SJCRH30 (cell line): ENCODE data around the gene OTOGL. TPM values are rescaled to one million over a fixed set of nuclear protein-coding genes. Genes with fewer than 3 reads are reported as not detected.
"Not testable (repeated sequence)": the region's sequence is repeated elsewhere in the genome, so short reads cannot be mapped to it uniquely, and the experiment has no call there.

Experiments
- DNase-seq, 2 experiments: peaks; one replicate each; pipeline ENCODE4 v3.0.0-alpha.2; 2015 to 2020
- H3K27ac ChIP-seq: fragments of 250-450 bp; sonication (Bioruptor Pico); 2 replicates; pipeline ENCODE4 v1.5.1; 2020; ENCODE audit warnings: mild to moderate bottlenecking, moderate library complexity
- H3K27me3 ChIP-seq: fragments of 250-450 bp; sonication (Bioruptor Pico); 2 replicates; pipeline ENCODE4 v1.5.1; 2020; ENCODE audit warnings: mild to moderate bottlenecking, moderate library complexity
- H3K36me3 ChIP-seq: fragments of 250-450 bp; sonication (Bioruptor Pico); 2 replicates; pipeline ENCODE4 v1.5.1; 2020; ENCODE audit warnings: mild to moderate bottlenecking, moderate library complexity
- H3K4me1 ChIP-seq: fragments of 250-450 bp; sonication (Bioruptor Pico); 2 replicates; pipeline ENCODE4 v1.5.1; 2020; ENCODE audit warnings: mild to moderate bottlenecking, moderate library complexity
- H3K4me3 ChIP-seq: fragments of 250-450 bp; sonication (Bioruptor Pico); 2 replicates; pipeline ENCODE4 v1.5.1; 2020; ENCODE audit warnings: mild to moderate bottlenecking, moderate library complexity
- H3K9me3 ChIP-seq: fragments of 250-450 bp; sonication (Bioruptor Pico); replicated peaks from 2 replicates; pipeline ENCODE4 v1.5.1; 2020; ENCODE audit warnings: mild to moderate bottlenecking, moderate library complexity
- total RNA-seq: library from RNA; depleted of rRNA; stranded (reverse); fragments of >200 nt; shearing (Covaris generic); gene quantifications from 2 replicates; pipeline ENCODE4 v1.2.3, GENCODE V29; 2014

Gene OTOGL
- total RNA-seq, 1 experiment from 2014 or later = 0.10 TPM

DNA sequence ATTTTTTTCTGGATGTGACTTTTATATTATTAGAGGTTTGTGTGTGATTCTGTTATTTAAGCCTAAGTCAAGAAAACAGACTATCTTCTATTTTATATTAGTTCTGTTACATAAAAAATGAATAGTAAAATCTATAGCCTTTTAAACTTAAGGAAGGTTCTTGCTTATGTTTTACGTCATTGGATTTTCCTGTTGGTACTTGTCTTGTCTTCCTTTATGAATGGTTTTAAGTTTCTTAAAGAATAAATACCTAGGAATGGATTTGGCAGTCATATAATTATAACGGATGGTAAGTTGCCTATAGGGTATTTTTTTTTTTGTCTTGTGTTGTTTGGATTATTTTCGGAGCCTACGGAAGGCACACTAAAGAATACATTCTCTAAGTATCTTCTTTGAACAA, 182.9 kb downstream of the OTOGL start:
- no peaks in the 10 kb centered on the region for H3K36me3 ChIP-seq
- no peaks in the 10 kb centered on the region for H3K9me3 ChIP-seq
- no peak for DNase-seq
- H3K4me1 ChIP-seq = no peaks in the 10 kb centered on the region
- H3K27ac ChIP-seq = no peak overlapping the region
- H3K27me3 ChIP-seq = no peaks in the 10 kb centered on the region
- no peak overlapping the region for H3K4me3 ChIP-seq

GRCh38 chr12:80282761-80283160, 183.4 kb downstream of the OTOGL start:
- no peak for DNase-seq
- no peak overlapping the region for H3K27ac ChIP-seq
- no peaks in the 10 kb centered on the region for H3K36me3 ChIP-seq
- H3K4me1 ChIP-seq = no peaks in the 10 kb centered on the region
- no peak overlapping the region for H3K4me3 ChIP-seq
- no peaks in the 10 kb centered on the region for H3K27me3 ChIP-seq
- no peaks in the 10 kb centered on the region for H3K9me3 ChIP-seq

GRCh38 chr12:80291108-80291754, 191.9 kb downstream of the OTOGL start:
- no peak for DNase-seq
- H3K27ac ChIP-seq = no peak overlapping the region
- 0 out of 2 replicates have a peak, but pooled peaks cover 2% of the 10 kb centered on the region for H3K9me3 ChIP-seq
- H3K27me3 ChIP-seq = no peaks in the 10 kb centered on the region
- H3K4me3 ChIP-seq = no peak overlapping the region
- H3K4me1 ChIP-seq = peaks cover 2% of the 10 kb centered on the region; the same call in 1 of the 2 replicates
- H3K36me3 ChIP-seq = no peaks in the 10 kb centered on the region

DNA sequence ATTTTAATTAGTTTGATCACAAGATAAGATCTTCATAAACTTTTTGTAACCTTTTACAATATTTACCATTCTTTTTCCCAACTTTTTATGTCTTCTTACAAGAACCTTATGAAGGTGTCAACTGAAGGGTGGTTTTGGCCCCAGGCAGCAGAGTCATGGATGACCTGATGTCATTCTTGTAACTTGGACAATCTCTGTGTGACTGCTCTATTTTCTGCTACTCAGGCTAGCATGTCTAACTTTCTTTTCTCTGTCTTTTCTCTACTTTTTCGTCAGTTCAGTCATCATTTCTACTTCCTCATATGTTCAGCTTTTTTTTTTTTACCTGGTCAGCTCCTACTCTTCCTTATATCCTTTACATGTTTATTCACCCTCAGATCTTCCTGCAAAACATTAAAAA, 194.0 kb downstream of the OTOGL start:
- Histone ChIP-seq H3K4me1 (peaks cover 2% of the 10 kb centered on the region; the same call in 1 of the 2 replicates), H3K4me3 (no peak overlapping the region), H3K27me3 (no peaks in the 10 kb centered on the region), H3K27ac (no peak overlapping the region), H3K36me3 (no peaks in the 10 kb centered on the region), H3K9me3 (0 out of 2 replicates have a peak, but pooled peaks cover 1% of the 10 kb centered on the region)
- no peak for DNase-seq

GRCh38 chr12:80293759-80294158, 194.4 kb downstream of the OTOGL start:
- Histone ChIP-seq H3K27ac (no peak overlapping the region), H3K4me1 (peaks cover 2% of the 10 kb centered on the region; the same call in 1 of the 2 replicates), H3K4me3 (no peak overlapping the region)

DNA sequence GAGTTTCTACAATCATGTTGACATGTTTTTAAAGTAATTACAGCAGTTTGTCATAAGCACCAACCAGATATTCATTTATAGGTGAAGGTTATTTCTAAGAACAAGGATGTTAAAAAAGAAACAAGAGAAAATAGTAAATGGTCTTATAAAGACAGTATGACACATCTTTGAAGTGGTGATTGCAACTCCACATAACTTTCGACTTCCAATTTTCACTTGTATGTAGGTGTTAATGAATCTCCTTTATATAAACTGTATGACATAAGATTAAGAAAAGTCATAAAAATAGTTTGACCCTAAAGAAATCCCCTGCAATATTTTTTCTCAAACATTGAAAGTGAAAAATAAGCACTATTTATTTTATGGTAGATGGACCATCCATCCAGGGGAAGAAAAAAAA, 199.9 kb downstream of the OTOGL start:
- H3K4me3 ChIP-seq = no peak overlapping the region

More at GRCh38 chr12:80293759-80294158, 194.4 kb downstream of the OTOGL start:
- H3K36me3 ChIP-seq = no peaks in the 10 kb centered on the region
- no peaks in the 10 kb centered on the region for H3K9me3 ChIP-seq
- no peak for DNase-seq
- no peaks in the 10 kb centered on the region for H3K27me3 ChIP-seq

DNA sequence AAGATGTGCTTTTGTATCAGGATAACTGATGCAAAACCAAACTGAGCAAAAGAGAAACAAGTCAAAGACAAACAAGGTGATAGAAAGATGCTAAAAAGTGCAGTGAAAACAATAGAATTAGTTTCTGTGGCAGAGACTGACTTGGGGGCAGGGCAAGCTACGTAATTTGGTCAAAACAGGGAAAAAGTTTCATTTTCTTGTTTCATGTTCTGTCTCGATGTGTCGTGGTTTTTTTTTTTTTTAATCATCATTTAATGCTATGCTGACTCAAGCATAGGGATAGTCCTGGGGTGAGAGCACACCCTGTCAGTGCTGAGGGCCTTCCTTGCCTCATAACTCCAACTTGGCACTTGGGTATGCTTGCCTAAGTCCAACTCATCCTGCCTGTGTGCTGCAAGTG, 200.6 kb downstream of the OTOGL start:
- Histone ChIP-seq H3K27ac (no peak overlapping the region), H3K4me1 (peaks cover 2% of the 10 kb centered on the region; the same call in 1 of the 2 replicates), H3K36me3 (no peaks in the 10 kb centered on the region), H3K27me3 (no peaks in the 10 kb centered on the region), H3K4me3 (no peak overlapping the region), H3K9me3 (no peaks in the 10 kb centered on the region)
- DNase-seq = no peak

More for the DNA sequence above, 199.9 kb downstream of the OTOGL start:
- Histone ChIP-seq H3K9me3 (no peaks in the 10 kb centered on the region), H3K27ac (no peak overlapping the region), H3K27me3 (no peaks in the 10 kb centered on the region), H3K4me1 (peaks cover 2% of the 10 kb centered on the region; the same call in 1 of the 2 replicates), H3K36me3 (no peaks in the 10 kb centered on the region)
- no peak for DNase-seq

- H3K4me1 ChIP-seq, H3K36me3 ChIP-seq, H3K27ac ChIP-seq, DNase-seq, H3K27me3 ChIP-seq, H3K4me3 ChIP-seq, H3K9me3 ChIP-seq: not testable (repeated sequence)
These were observed 208.1 kb downstream of the OTOGL start for GRCh38 chr12:80307436-80307835.

DNA sequence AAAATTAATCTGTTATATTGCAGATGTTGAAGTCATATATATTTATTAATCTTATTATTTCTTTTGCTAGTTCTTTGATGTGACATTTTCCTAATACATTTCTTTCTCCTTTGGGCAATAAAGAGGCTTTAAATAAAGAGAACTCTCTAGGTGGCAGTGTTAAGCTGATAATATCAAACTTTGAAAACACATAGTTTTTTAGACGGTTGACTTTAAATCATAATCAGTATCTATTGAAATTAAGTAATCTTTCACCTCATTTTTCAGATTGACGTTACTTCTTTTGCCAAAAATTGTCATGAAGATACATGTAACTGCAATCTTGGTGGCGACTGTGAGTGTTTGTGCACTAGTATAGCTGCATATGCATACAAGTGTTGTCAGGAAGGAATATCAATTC, 213.9 kb downstream of the OTOGL start:
- H3K27me3 ChIP-seq = no peaks in the 10 kb centered on the region
- no peaks in the 10 kb centered on the region for H3K36me3 ChIP-seq
- no peak overlapping the region for H3K27ac ChIP-seq
- H3K4me3 ChIP-seq = no peak overlapping the region
- no peaks in the 10 kb centered on the region for H3K9me3 ChIP-seq
- H3K4me1 ChIP-seq = no peaks in the 10 kb centered on the region
- peak in 1 of 2 experiments; percentile 14 for DNase-seq

DNA sequence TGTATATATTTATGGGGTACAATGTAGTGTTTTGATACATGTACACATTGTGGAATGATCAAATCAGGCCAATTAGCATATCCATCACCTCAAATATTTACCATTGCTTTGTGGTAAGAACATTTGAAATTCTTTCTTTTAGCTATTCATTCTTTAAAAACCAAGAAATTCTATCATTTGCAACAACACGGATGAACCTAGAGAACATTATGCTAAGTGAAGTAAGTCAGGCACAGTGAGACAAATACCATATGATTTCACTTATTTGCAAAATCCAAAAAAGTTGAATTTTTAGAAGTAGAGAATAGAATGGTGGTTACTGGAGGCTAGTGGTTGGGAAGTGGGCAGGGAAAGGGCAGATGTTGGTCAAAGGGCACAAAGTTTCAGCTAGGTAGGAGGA, 215.4 kb downstream of the OTOGL start:
- no peak for DNase-seq
- H3K27ac ChIP-seq = no peak overlapping the region
- H3K27me3 ChIP-seq = no peaks in the 10 kb centered on the region
- no peaks in the 10 kb centered on the region for H3K9me3 ChIP-seq
- H3K4me1 ChIP-seq = no peaks in the 10 kb centered on the region
- H3K4me3 ChIP-seq = no peak overlapping the region
- H3K36me3 ChIP-seq = no peaks in the 10 kb centered on the region

- H3K4me3 ChIP-seq = no peak overlapping the region
- no peaks in the 10 kb centered on the region for H3K36me3 ChIP-seq
- no peaks in the 10 kb centered on the region for H3K9me3 ChIP-seq
- no peak overlapping the region for H3K27ac ChIP-seq
- no peaks in the 10 kb centered on the region for H3K4me1 ChIP-seq
- no peak for DNase-seq
- H3K27me3 ChIP-seq = no peaks in the 10 kb centered on the region
These were observed 216.9 kb downstream of the OTOGL start for GRCh38 chr12:80316222-80316621.

DNA sequence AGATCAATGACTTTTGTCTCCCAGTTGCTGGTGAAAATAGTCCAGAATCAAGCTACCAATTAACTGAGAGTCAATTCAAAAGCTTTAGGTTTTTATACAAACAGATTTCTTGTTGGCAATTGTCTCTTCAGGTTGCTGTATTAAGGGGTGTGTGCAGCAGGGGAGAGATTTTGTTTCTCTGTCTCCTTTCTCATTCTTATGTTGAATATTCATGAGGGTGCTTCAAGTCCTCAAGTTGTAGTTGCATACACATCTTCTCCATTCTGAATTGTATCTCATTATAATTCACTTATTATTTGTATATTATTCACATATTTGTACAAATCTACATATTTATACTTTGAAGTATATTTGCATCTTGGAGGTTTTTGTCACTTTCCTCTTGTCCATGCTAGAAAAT, 218.0 kb downstream of the OTOGL start:
- Histone ChIP-seq H3K4me3 (no peak overlapping the region), H3K27ac (no peak overlapping the region)

DNA sequence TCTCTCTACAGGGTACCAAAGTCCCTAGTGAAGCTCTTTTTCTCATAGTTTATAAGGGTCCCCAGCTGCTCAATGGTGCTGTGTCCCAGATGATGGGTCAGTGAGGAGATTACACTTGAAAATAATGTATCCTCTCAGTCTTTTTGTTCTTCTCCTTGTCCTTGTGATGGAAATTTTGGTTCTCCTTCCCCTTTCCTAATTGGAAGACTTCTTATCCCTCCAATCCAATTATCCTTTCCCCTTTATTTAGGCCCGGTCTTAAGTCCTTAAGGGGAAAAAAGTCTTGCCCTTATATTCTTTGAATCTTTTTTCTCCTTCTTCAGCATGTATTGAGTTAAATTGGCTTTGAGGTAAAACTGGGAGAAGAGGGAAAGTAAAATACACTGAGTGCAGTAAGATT, 218.6 kb downstream of the OTOGL start:
- no peak for DNase-seq
- H3K27me3 ChIP-seq = no peaks in the 10 kb centered on the region
- no peaks in the 10 kb centered on the region for H3K4me1 ChIP-seq
- H3K4me3 ChIP-seq = no peak overlapping the region
- no peaks in the 10 kb centered on the region for H3K36me3 ChIP-seq
- H3K27ac ChIP-seq = no peak overlapping the region
- no peaks in the 10 kb centered on the region for H3K9me3 ChIP-seq

More for the DNA sequence above, 218.0 kb downstream of the OTOGL start:
- no peak for DNase-seq
- no peaks in the 10 kb centered on the region for H3K36me3 ChIP-seq
- no peaks in the 10 kb centered on the region for H3K4me1 ChIP-seq
- H3K9me3 ChIP-seq = no peaks in the 10 kb centered on the region
- H3K27me3 ChIP-seq = no peaks in the 10 kb centered on the region

GRCh38 chr12:80320121-80320678, 220.9 kb downstream of the OTOGL start:
- Histone ChIP-seq H3K9me3 (no peaks in the 10 kb centered on the region), H3K4me3 (no peak overlapping the region), H3K27ac (no peak overlapping the region), H3K36me3 (no peaks in the 10 kb centered on the region), H3K4me1 (no peaks in the 10 kb centered on the region), H3K27me3 (no peaks in the 10 kb centered on the region)
- DNase-seq = no peak

DNA sequence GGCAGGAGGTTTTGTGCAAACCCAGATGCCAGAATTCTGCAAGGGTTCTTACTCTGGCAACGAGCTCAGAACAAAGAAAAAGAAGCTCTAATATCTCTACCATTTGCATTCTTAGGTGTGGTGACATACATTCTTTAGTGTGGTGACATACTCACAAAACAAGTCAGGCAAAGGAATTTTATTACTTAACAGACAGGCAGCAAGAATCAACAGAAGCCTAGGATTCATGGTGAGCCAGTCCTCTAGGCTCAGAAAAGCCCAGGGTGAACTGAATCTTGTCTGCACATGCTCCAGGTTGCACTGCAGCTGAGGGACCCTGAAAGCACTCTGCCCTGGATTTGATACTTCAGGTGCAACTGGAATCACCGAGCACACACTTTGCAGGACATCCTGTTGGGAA, 222.3 kb downstream of the OTOGL start:
- no peaks in the 10 kb centered on the region for H3K36me3 ChIP-seq
- H3K9me3 ChIP-seq = no peaks in the 10 kb centered on the region
- DNase-seq = no peak
- no peaks in the 10 kb centered on the region for H3K27me3 ChIP-seq
- H3K4me1 ChIP-seq = no peaks in the 10 kb centered on the region
- H3K4me3 ChIP-seq = no peak overlapping the region
- H3K27ac ChIP-seq = no peak overlapping the region
